Lower leg skin (tissue), 3 donors: Measurements from ENCODE around the gene KCNK4.

ENCODE experiments used
- CTCF ChIP-seq, 3 donors: fragments of 450-650 bp; IDR thresholded peaks; one replicate each; pipeline ENCODE4 v1.5.1; 2016; ENCODE audit warnings: antibody characterized with exemption in 3 of 3, mild to moderate bottlenecking in 3 of 3, moderate library complexity in 2 of 3
- POLR2A ChIP-seq, 2 donors: fragments of 450-650 bp; IDR thresholded peaks; one replicate each; pipeline ENCODE4 v1.6.1; 2016 to 2017; ENCODE audit warnings: antibody characterized with exemption in 2 of 2, mild to moderate bottlenecking in 1 of 2, moderate library complexity in 1 of 2

- no peak for TF ChIP-seq CTCF (IDR thresholded peaks at IDR 0.05)
- TF ChIP-seq POLR2A (IDR thresholded peaks at IDR 0.05): no peak
These were observed 39.8 kb downstream of the KCNK4 start for GRCh38 chr11:64330888-64331287.
